Upper lobe of right lung (tissue), 1 donor: Measurements from ENCODE around the gene SOCS6. TPM values are rescaled to one million over a fixed set of nuclear protein-coding genes. Genes with fewer than 3 reads are reported as not detected.
A peak's percentile ranks its signal among the peaks of the same experiment; 100 is the strongest.

ENCODE experiments used
- ATAC-seq: fragments of 200-7000 bp; cut with Tn5 transposase; one replicate; pipeline ENCODE4 v1.9.1; 2020; ENCODE audit warnings: mild to moderate bottlenecking, moderate library complexity
- DNase-seq: peaks from one replicate; pipeline ENCODE4 v3.0.0-alpha.2; 2020
- H3K27ac ChIP-seq: fragments of 200-600 bp; one replicate; pipeline ENCODE4 v1.8.0; 2022
- H3K27me3 ChIP-seq: fragments of 200-600 bp; one replicate; pipeline ENCODE4 v1.8.0; 2022; ENCODE audit warnings: mild to moderate bottlenecking
- H3K36me3 ChIP-seq: fragments of 200-600 bp; one replicate; pipeline ENCODE4 v1.8.0; 2022
- H3K4me1 ChIP-seq: fragments of 200-600 bp; one replicate; pipeline ENCODE4 v1.8.0; 2022
- H3K4me3 ChIP-seq: fragments of 200-600 bp; one replicate; pipeline ENCODE4 v1.8.0; 2022; ENCODE audit warnings: mild to moderate bottlenecking
- H3K9me3 ChIP-seq: fragments of 200-600 bp; one replicate; pipeline ENCODE4 v1.8.0; 2022
- CTCF ChIP-seq: fragments of 200-600 bp; IDR thresholded peaks from one replicate; pipeline ENCODE4 v1.8.0; 2022; ENCODE audit warnings: antibody characterized with exemption
- intact Hi-C: fragments of 100-400 bp; cut with DNase I; formaldehyde crosslinking; loops from one replicate; pipeline ENCODE4 v1.11.0; 2022
- total RNA-seq: library from RNA; stranded (reverse); fragmentation: NEBNext Ultra II Directional; extraction: Animal tissue kit (Norgen Biotek cat#: 25700); gene quantifications from one replicate; pipeline ENCODE4 v1.2.1, GENCODE V29; 2021
- donor health status: DM: no; HTN: yes; CAD: no; lungs with severe emphysema.

SOCS6 gene
- total RNA-seq, 1 donor from 2014 or later, result 20.9 TPM

GRCh38 chr18:70333757-70334156 lies 44.9 kb downstream of the SOCS6 start:
- H3K27ac ChIP-seq, result no peak overlapping the region
- no peak for TF ChIP-seq CTCF
- H3K4me3 ChIP-seq, result no peak overlapping the region
- ATAC-seq (peak; percentile 93), DNase-seq (no peak)
- no peaks in the 10 kb centered on the region for H3K27me3 ChIP-seq
- intact Hi-C loops, result no loop called here
- no peaks in the 10 kb centered on the region for H3K4me1 ChIP-seq
- no peaks in the 10 kb centered on the region for H3K9me3 ChIP-seq
- H3K36me3 ChIP-seq, result no peaks in the 10 kb centered on the region

GRCh38 chr18:70334264-70334663 lies 45.4 kb downstream of the SOCS6 start:
- intact Hi-C loops, result no loop called here
- no peaks in the 10 kb centered on the region for H3K36me3 ChIP-seq
- H3K4me3 ChIP-seq, result no peak overlapping the region
- H3K27ac ChIP-seq, result no peak overlapping the region
- ATAC-seq, result no peak
- no peaks in the 10 kb centered on the region for H3K4me1 ChIP-seq
- no peak for DNase-seq
- TF ChIP-seq CTCF, result no peak
- no peaks in the 10 kb centered on the region for H3K27me3 ChIP-seq
- H3K9me3 ChIP-seq, result no peaks in the 10 kb centered on the region

GRCh38 chr18:70334728-70335329 lies 46.0 kb downstream of the SOCS6 start:
- no peak overlapping the region for H3K27ac ChIP-seq
- H3K36me3 ChIP-seq, result no peaks in the 10 kb centered on the region

GRCh38 chr18:70335892-70336726 lies 47.3 kb downstream of the SOCS6 start:
- Histone ChIP-seq H3K27me3 (no peaks in the 10 kb centered on the region), H3K27ac (no peak overlapping the region), H3K4me3 (no peak overlapping the region), H3K9me3 (no peaks in the 10 kb centered on the region), H3K4me1 (no peaks in the 10 kb centered on the region), H3K36me3 (no peaks in the 10 kb centered on the region)
- intact Hi-C loops, result no loop called here
- no peak for ATAC-seq
- DNase-seq, result no peak
- TF ChIP-seq CTCF, result no peak

More at GRCh38 chr18:70334728-70335329, 46.0 kb downstream of the SOCS6 start:
- Histone ChIP-seq H3K27me3 (no peaks in the 10 kb centered on the region), H3K9me3 (no peaks in the 10 kb centered on the region), H3K4me3 (no peak overlapping the region), H3K4me1 (no peaks in the 10 kb centered on the region)
- intact Hi-C loops, result no loop called here
- no peak for TF ChIP-seq CTCF
- no peak for ATAC-seq
- no peak for DNase-seq

GRCh38 chr18:70337139-70337972 lies 48.5 kb downstream of the SOCS6 start:
- H3K27me3 ChIP-seq, result no peaks in the 10 kb centered on the region
- no peaks in the 10 kb centered on the region for H3K4me1 ChIP-seq
- H3K36me3 ChIP-seq, result no peaks in the 10 kb centered on the region
- ATAC-seq (peak; percentile 72), DNase-seq (no peak)
- intact Hi-C loops, result no loop called here
- H3K4me3 ChIP-seq, result no peak overlapping the region
- no peak overlapping the region for H3K27ac ChIP-seq
- no peak for TF ChIP-seq CTCF
- H3K9me3 ChIP-seq, result no peaks in the 10 kb centered on the region
